ENCODE measurements around the gene MEAK7.

Gene MEAK7

DNA sequence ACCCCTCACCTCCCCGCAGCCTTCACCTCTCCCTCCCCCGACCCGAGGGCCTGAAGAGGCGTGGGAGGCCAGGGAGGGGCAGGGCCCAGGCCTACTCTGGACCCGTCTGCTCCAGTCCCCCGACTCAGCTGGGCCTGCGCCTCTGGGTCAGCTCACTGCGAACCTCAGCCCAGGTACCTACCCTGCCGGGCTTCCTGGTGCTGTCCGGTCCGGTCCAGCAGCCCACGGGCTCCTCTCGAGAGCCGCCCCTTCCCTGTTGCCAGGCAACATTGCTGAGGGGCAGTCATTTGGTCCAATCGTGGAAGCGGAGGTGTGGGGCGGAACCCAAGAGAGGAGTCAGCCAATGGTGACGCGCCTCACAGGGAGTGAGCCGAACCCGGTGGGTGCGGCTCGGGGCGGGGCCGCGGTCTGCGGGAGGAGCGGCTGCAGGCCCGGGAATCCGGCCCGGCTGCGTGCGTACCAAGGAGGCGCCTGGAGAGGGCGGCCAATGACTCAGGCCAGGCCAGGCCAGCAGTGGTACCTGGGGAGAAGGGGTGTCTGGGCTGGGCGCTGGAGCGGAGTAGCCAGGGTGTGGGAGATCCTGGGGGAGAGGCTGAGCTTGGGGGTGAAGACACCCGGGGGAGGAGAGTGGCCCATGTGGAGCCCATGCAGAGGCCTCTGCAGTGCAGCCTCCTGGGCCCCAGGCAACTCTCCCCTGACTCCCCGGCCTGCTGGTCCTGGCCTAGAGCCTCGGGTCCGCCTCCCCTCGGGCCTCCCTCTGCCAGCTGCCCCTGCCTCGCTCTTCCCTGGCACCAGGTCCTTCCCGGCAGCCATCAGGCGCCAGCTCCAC lies at the start of gene MEAK7:
Gene MEAK7, minus strand, starts transcription at position 240 of the 829 bp plus-strand sequence. CDS start 6,573 bp downstream, outside the sequence.
- H3K4me3 ChIP-seq (ENCODE audit: low read depth in 1 of 2, low read length in 2 of 2), result peak within 1 kb of the TSS; percentile 78 to 79
- H3K9me3 ChIP-seq (ENCODE audit: control insufficient read depth in 1 of 2, low read length in 2 of 2), result no peaks in the 10 kb centered on the region
- peaks cover 0 to 25% of the 10 kb centered on the region in 2 donors for H3K4me1 ChIP-seq (ENCODE audit: control insufficient read depth in 1 of 2, insufficient read depth in 2 of 2, low read length in 2 of 2)
- no peaks in the 10 kb centered on the region for H3K27me3 ChIP-seq (ENCODE audit: low read depth, low read length)
- H3K27ac ChIP-seq (ENCODE audit: low read length), result peak within 1 kb of the TSS; percentile 74
- H3K36me3 ChIP-seq (ENCODE audit: control insufficient read depth in 1 of 2, insufficient read depth in 2 of 2, low read length in 2 of 2), result peaks cover 0 to 3% of the 10 kb centered on the region in 2 donors

GRCh38 chr16:84553873-84554399 lies 49.5 kb upstream of the MEAK7 start:
- Histone ChIP-seq H3K4me1 (ENCODE audit: control insufficient read depth in 1 of 2, insufficient read depth in 2 of 2, low read length in 2 of 2) (no peaks in the 10 kb centered on the region), H3K4me3 (ENCODE audit: low read depth in 1 of 2, low read length in 2 of 2) (no peak overlapping the region), H3K27me3 (ENCODE audit: low read depth, low read length) (no peaks in the 10 kb centered on the region), H3K9me3 (ENCODE audit: control insufficient read depth in 1 of 2, low read length in 2 of 2) (no peaks in the 10 kb centered on the region), H3K36me3 (ENCODE audit: control insufficient read depth in 1 of 2, insufficient read depth in 2 of 2, low read length in 2 of 2) (no peaks in the 10 kb centered on the region), H3K27ac (ENCODE audit: low read length) (no peak overlapping the region)

GRCh38 chr16:84552135-84552534 lies 47.7 kb upstream of the MEAK7 start:
- H3K36me3 ChIP-seq (ENCODE audit: control insufficient read depth in 1 of 2, insufficient read depth in 2 of 2, low read length in 2 of 2), result no peaks in the 10 kb centered on the region
- H3K9me3 ChIP-seq (ENCODE audit: control insufficient read depth in 1 of 2, low read length in 2 of 2), result no peaks in the 10 kb centered on the region
- H3K27me3 ChIP-seq (ENCODE audit: low read depth, low read length), result no peaks in the 10 kb centered on the region
- no peak overlapping the region for H3K4me3 ChIP-seq (ENCODE audit: low read depth in 1 of 2, low read length in 2 of 2)
- no peak overlapping the region for H3K27ac ChIP-seq (ENCODE audit: low read length)
- no peaks in the 10 kb centered on the region for H3K4me1 ChIP-seq (ENCODE audit: control insufficient read depth in 1 of 2, insufficient read depth in 2 of 2, low read length in 2 of 2)

DNA sequence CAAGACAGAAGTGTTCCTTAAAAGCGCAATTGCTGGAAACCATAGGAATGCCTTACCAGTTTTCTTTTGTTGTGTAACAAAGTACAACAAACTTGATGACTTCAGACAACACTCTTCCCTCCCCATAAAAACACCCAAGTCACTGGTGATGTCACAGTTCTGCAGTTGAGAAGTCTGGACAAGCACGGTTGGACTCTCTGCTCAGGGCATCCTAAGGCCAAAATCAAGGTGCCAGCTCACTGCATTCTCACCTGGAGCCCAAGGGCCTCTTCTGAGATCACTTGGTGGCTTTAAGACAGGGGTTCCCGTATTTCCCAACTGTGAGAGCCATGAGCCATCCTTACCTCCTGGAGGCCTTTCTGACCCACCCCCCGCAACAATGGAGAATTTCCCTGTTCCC lies 45.6 kb upstream of the MEAK7 start:
- Histone ChIP-seq H3K36me3 (ENCODE audit: control insufficient read depth in 1 of 2, insufficient read depth in 2 of 2, low read length in 2 of 2) (no peaks in the 10 kb centered on the region), H3K9me3 (ENCODE audit: control insufficient read depth in 1 of 2, low read length in 2 of 2) (no peaks in the 10 kb centered on the region), H3K4me3 (ENCODE audit: low read depth in 1 of 2, low read length in 2 of 2) (no peak overlapping the region), H3K27ac (ENCODE audit: low read length) (no peak overlapping the region), H3K27me3 (ENCODE audit: low read depth, low read length) (no peaks in the 10 kb centered on the region), H3K4me1 (ENCODE audit: control insufficient read depth in 1 of 2, insufficient read depth in 2 of 2, low read length in 2 of 2) (no peaks in the 10 kb centered on the region)

DNA sequence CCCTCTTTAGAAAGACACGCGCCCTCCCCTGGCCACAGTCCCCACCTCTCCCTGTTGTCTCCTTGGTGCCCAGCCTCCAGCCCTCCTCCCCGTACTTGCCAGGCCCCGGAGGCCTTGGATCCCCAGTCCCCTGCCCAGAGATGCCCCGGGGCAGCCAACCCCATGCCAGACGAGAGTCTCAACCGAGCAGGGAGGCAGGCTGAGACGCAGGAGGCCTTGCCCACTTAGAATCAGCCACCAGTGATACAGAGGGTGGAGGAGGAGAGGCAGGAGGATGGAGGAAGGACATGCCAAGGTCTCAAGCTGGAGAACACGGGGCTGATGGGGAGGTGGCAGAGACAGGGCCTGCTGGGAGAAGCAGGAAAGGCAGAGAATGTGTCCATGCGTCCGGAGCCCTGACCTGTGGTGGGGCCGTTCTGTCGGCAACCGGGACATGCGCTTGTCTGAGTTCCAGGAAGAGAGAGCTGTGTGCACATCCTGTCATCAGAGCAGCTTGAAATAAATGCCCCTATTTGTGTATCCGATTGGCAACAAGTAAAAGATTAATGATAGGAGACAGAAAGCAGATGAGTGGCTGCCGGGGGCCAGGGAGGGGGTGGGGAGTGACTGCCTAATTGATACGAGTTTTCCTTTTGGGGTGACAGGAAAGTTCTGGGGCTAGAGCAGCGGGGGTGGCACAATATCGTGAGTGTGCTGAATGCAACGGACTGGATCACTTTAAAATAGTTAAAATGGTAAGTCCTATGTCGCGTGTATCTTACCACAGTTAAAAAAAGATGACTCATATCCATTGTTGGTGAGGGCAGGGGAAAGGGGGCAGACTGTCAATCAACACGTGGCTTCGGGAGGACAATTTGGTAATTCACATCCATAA lies 44.7 kb upstream of the MEAK7 start:
- no peaks in the 10 kb centered on the region for H3K4me1 ChIP-seq (ENCODE audit: control insufficient read depth in 1 of 2, insufficient read depth in 2 of 2, low read length in 2 of 2)
- no peaks in the 10 kb centered on the region for H3K9me3 ChIP-seq (ENCODE audit: control insufficient read depth in 1 of 2, low read length in 2 of 2)
- H3K27ac ChIP-seq (ENCODE audit: low read length), result no peak overlapping the region
- no peaks in the 10 kb centered on the region for H3K36me3 ChIP-seq (ENCODE audit: control insufficient read depth in 1 of 2, insufficient read depth in 2 of 2, low read length in 2 of 2)
- H3K27me3 ChIP-seq (ENCODE audit: low read depth, low read length), result no peaks in the 10 kb centered on the region
- no peak overlapping the region for H3K4me3 ChIP-seq (ENCODE audit: low read depth in 1 of 2, low read length in 2 of 2)

DNA sequence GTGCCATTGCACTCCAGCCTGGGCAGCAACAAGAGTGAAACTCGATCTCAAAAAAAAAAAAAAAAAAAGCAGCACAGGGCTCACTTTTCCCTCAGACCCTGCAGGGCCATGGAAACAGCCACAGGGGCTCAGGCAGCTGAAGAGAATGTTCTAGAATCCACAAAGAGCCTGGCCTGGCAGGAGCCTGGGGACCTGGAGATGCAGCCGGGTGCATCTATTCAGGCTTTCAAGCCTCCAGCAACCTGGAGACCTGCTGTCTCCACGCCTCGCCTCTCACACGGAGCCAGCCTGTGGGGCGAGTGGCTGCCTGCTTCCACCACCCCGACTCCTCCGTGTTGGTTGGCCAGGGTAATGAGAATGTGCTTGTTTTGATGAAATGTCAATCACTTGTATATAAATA lies 44.0 kb upstream of the MEAK7 start:
- H3K9me3 ChIP-seq (ENCODE audit: control insufficient read depth in 1 of 2, low read length in 2 of 2), result no peaks in the 10 kb centered on the region
- no peaks in the 10 kb centered on the region for H3K27me3 ChIP-seq (ENCODE audit: low read depth, low read length)
- no peak overlapping the region for H3K4me3 ChIP-seq (ENCODE audit: low read depth in 1 of 2, low read length in 2 of 2)
- no peaks in the 10 kb centered on the region for H3K36me3 ChIP-seq (ENCODE audit: control insufficient read depth in 1 of 2, insufficient read depth in 2 of 2, low read length in 2 of 2)
- H3K4me1 ChIP-seq (ENCODE audit: control insufficient read depth in 1 of 2, insufficient read depth in 2 of 2, low read length in 2 of 2), result no peaks in the 10 kb centered on the region
- no peak overlapping the region for H3K27ac ChIP-seq (ENCODE audit: low read length)

DNA sequence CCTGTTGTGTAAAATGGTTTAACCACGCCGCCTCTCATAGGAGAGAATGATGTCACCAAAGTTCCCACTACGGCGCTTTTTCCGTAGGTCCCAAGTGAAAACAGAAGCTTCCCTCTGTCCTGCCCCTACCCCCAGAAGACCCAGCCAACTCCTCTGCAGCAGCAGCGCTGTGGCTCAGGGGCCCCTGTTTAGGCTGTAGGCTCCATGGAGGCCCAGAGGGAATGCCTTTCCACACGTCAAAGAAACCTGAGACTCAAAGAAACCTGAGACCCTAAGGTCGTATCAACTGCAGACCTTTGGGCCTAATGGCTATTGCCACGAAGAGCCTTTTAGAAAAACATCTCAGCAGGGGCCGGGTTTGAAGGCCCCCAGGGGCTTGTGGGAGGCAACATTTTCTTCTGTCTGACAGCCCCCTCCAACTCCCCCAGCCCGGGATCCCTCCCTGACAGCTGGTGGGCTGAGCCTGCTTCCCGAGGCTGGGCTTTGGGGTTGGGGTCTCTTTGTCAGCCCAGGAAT lies 43.1 kb upstream of the MEAK7 start:
- H3K4me1 ChIP-seq (ENCODE audit: control insufficient read depth in 1 of 2, insufficient read depth in 2 of 2, low read length in 2 of 2), result no peaks in the 10 kb centered on the region
- H3K27ac ChIP-seq (ENCODE audit: low read length), result no peak overlapping the region
- no peaks in the 10 kb centered on the region for H3K27me3 ChIP-seq (ENCODE audit: low read depth, low read length)
- no peaks in the 10 kb centered on the region for H3K9me3 ChIP-seq (ENCODE audit: control insufficient read depth in 1 of 2, low read length in 2 of 2)
- H3K4me3 ChIP-seq (ENCODE audit: low read depth in 1 of 2, low read length in 2 of 2), result no peak overlapping the region
- H3K36me3 ChIP-seq (ENCODE audit: control insufficient read depth in 1 of 2, insufficient read depth in 2 of 2, low read length in 2 of 2), result no peaks in the 10 kb centered on the region

DNA sequence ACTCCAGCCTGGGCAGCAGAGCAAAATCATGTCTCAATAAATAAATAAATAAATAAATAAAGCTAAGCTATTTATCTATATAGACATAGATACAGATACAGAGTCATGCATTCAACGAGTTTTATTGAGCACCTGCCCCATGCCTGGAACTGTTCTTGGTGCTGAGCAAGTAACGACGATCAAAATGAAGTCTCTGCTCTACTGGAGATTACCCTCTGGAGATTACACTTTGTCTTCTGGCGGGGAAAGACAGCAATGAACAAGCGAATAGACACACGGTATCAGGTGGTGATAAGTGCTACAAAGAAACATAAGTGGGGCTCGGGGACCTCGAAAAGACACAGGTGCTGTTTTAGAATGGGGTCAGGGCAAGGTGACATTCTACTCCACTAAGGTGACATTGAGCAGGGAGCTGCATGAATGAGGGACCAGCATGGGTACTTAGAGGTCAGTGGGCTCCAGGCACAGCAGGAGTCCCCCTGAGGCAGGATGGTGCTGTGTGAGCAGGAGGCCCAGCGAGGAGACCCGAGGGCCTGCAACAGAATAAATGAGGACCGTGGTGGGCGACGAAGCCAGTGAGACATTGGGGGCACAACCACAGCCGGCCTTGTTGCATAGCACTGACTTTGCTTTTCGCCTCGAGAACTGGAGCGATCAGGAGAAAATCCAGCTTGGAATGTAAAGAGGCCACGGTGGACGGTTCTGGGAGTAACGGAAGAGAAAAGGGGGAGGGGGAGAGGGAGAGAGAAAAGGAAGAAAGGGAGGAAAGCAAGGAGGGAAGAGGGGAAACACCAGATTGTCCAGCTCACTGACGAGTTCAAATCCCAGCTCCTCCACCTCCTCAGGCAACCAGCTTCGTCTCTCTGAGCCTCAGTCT lies 42.4 kb upstream of the MEAK7 start:
- Histone ChIP-seq H3K36me3 (ENCODE audit: control insufficient read depth in 1 of 2, insufficient read depth in 2 of 2, low read length in 2 of 2) (no peaks in the 10 kb centered on the region), H3K4me1 (ENCODE audit: control insufficient read depth in 1 of 2, insufficient read depth in 2 of 2, low read length in 2 of 2) (no peaks in the 10 kb centered on the region), H3K4me3 (ENCODE audit: low read depth in 1 of 2, low read length in 2 of 2) (no peak overlapping the region), H3K27me3 (ENCODE audit: low read depth, low read length) (no peaks in the 10 kb centered on the region), H3K9me3 (ENCODE audit: control insufficient read depth in 1 of 2, low read length in 2 of 2) (no peaks in the 10 kb centered on the region), H3K27ac (ENCODE audit: low read length) (no peak overlapping the region)

- no peaks in the 10 kb centered on the region for H3K9me3 ChIP-seq (ENCODE audit: control insufficient read depth in 1 of 2, low read length in 2 of 2)
- H3K36me3 ChIP-seq (ENCODE audit: control insufficient read depth in 1 of 2, insufficient read depth in 2 of 2, low read length in 2 of 2), result no peaks in the 10 kb centered on the region
- H3K27me3 ChIP-seq (ENCODE audit: low read depth, low read length), result no peaks in the 10 kb centered on the region
- H3K4me1 ChIP-seq (ENCODE audit: control insufficient read depth in 1 of 2, insufficient read depth in 2 of 2, low read length in 2 of 2), result no peaks in the 10 kb centered on the region
- H3K4me3 ChIP-seq (ENCODE audit: low read depth in 1 of 2, low read length in 2 of 2), result no peak overlapping the region
- no peak overlapping the region for H3K27ac ChIP-seq (ENCODE audit: low read length)
These were observed 40.8 kb upstream of the MEAK7 start for GRCh38 chr16:84545114-84545737.

- Histone ChIP-seq H3K27ac (ENCODE audit: low read length) (no peak overlapping the region), H3K9me3 (ENCODE audit: control insufficient read depth in 1 of 2, low read length in 2 of 2) (no peaks in the 10 kb centered on the region), H3K36me3 (ENCODE audit: control insufficient read depth in 1 of 2, insufficient read depth in 2 of 2, low read length in 2 of 2) (no peaks in the 10 kb centered on the region), H3K4me3 (ENCODE audit: low read depth in 1 of 2, low read length in 2 of 2) (no peak overlapping the region), H3K4me1 (ENCODE audit: control insufficient read depth in 1 of 2, insufficient read depth in 2 of 2, low read length in 2 of 2) (no peaks in the 10 kb centered on the region), H3K27me3 (ENCODE audit: low read depth, low read length) (no peaks in the 10 kb centered on the region)
These were observed 39.7 kb upstream of the MEAK7 start for GRCh38 chr16:84544031-84544773.

Measured in muscle layer of duodenum (tissue), 2 donors.